Tibial nerve (tissue), 4 donors: ENCODE data around the gene CMTM8. TPM values are rescaled to one million over a fixed set of nuclear protein-coding genes. Genes with fewer than 3 reads are reported as not detected.
A peak's percentile ranks its signal among the peaks of the same experiment; 100 is the strongest.

ENCODE experiments used
- DNase-seq, 2 donors: peaks; one replicate each; pipeline ENCODE4 v3.0.0-alpha.2; 2019; ENCODE audit warnings: low spot score in 2 of 2
- H3K27ac ChIP-seq, 4 donors: fragments of 200-600 bp; sonication (generic) in 3 of 4; one replicate each; pipeline ENCODE4 v1.5.1; 2017 to 2019; ENCODE audit warnings: mild to moderate bottlenecking in 1 of 4
- H3K27me3 ChIP-seq, 2 donors: fragments of 200-600 bp; sonication (generic) in 1 of 2; one replicate each; pipeline versions ENCODE4 v1.5.1 to v1.6.0; 2017 to 2019
- H3K36me3 ChIP-seq, 3 donors: fragments of 200-600 bp; sonication (generic); one replicate each; pipeline ENCODE4 v1.5.1; 2018 to 2019
- H3K4me1 ChIP-seq, 4 donors: fragments of 200-600 bp; sonication (generic) in 3 of 4; one replicate each; pipeline ENCODE4 v1.5.1; 2017 to 2019
- H3K4me3 ChIP-seq, 4 donors: fragments of 200-600 bp; sonication (generic) in 3 of 4; one replicate each; pipeline ENCODE4 v1.5.1; 2017 to 2019; ENCODE audit warnings: mild to moderate bottlenecking in 1 of 4, moderate library complexity in 1 of 4
- H3K9me3 ChIP-seq, 4 donors: fragments of 200-600 bp; sonication (generic) in 3 of 4; one replicate each; pipeline ENCODE4 v1.5.1; 2017 to 2019
- EP300 ChIP-seq, 2 donors: sonication (generic); formaldehyde crosslinking; IDR thresholded peaks; one replicate each; pipeline ENCODE4 v1.6.1; 2017; ENCODE audit warnings: antibody characterized with exemption in 2 of 2, mild to moderate bottlenecking in 1 of 2
- POLR2A ChIP-seq, 2 donors: fragments of 450-650 bp; IDR thresholded peaks; one replicate each; pipeline ENCODE4 v1.6.1; 2017; ENCODE audit warnings: antibody characterized with exemption in 2 of 2, mild to moderate bottlenecking in 2 of 2, moderate library complexity in 2 of 2
- WGBS, 2 donors: methylation state at CpG; one replicate each; pipeline ENCODE4 v1.1.5; 2018; 5-methylcytosine and 5-hydroxymethylcytosine counted together
- total RNA-seq, 4 donors: library from RNA; depleted of rRNA; stranded (reverse); fragments of >200 nt; gene quantifications; one replicate each; pipeline ENCODE4 v1.1.0, GENCODE V29; 2016
- TF ChIP-seq, protein P1 (sequence below), 5 experiments: fragments of 200-600 bp in 3 of 5; fragments of 450-650 bp in 2 of 5; sonication (generic) in 3 of 5; IDR thresholded peaks; one replicate each; pipeline ENCODE4 v1.5.1; 2016 to 2019; ENCODE audit warnings: antibody characterized with exemption in 5 of 5, mild to moderate bottlenecking in 3 of 5, moderate library complexity in 2 of 5

CMTM8 gene
- total RNA-seq, 4 donors from 2014 or later, result 2.9 to 8.4 (median 7.3) TPM

DNA sequence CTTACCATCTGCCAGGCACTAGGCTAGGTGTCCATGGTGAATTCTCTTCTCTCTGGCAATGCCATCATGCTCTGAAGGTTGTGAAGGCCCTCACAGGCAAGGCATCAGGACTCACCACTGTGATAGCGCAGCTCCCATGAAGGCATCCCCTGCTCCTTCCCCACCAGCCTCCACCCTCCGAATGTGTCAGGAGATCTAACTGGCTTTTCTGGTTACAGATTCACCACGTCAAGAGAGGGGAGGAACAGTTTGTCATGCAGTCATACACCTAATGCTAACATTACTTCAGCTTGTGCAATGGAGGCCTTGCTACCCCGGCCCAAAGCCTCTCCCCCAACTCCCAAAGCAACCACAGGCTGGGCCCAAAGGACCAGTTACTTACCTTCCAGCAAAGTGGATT lies 8.9 kb upstream of the CMTM8 start:
- no peak overlapping the region for H3K4me3 ChIP-seq
- no peaks in the 10 kb centered on the region for H3K36me3 ChIP-seq
- TF ChIP-seq EP300 (IDR thresholded peaks at IDR 0.05), result no peak
- TF ChIP-seq POLR2A (IDR thresholded peaks at IDR 0.05), result no peak
- TF ChIP-seq, protein P1, sequence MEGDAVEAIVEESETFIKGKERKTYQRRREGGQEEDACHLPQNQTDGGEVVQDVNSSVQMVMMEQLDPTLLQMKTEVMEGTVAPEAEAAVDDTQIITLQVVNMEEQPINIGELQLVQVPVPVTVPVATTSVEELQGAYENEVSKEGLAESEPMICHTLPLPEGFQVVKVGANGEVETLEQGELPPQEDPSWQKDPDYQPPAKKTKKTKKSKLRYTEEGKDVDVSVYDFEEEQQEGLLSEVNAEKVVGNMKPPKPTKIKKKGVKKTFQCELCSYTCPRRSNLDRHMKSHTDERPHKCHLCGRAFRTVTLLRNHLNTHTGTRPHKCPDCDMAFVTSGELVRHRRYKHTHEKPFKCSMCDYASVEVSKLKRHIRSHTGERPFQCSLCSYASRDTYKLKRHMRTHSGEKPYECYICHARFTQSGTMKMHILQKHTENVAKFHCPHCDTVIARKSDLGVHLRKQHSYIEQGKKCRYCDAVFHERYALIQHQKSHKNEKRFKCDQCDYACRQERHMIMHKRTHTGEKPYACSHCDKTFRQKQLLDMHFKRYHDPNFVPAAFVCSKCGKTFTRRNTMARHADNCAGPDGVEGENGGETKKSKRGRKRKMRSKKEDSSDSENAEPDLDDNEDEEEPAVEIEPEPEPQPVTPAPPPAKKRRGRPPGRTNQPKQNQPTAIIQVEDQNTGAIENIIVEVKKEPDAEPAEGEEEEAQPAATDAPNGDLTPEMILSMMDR (IDR thresholded peaks at IDR 0.05), result no peak
- H3K27me3 ChIP-seq, result no peaks in the 10 kb centered on the region
- 81 to 90% methylated on average over 4 of the region's 4 CpGs for WGBS, 2 donors
- DNase-seq, result no peak
- H3K9me3 ChIP-seq, result no peaks in the 10 kb centered on the region
- H3K4me1 ChIP-seq, result peaks cover 0 to 7% (median 0%) of the 10 kb centered on the region in 4 donors
- no peak overlapping the region for H3K27ac ChIP-seq

DNA sequence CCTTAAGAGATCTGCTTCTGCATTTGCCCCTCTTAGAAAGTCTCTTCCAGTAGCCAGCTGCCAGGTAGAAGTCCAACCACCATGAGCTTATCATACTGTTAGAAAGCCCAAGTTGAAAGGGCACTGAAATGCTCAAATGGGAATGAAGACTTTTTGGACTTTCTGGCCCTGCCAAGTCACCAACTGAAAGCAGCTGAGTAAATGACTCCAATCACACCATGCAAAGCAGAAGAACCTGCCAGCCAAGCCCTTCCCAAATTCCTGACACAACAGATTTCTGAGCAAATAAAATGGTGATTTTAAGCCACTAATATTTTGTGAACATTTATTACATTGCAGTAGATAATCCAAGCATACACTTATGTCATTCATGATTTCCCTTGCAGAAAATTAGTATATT lies 2.1 kb upstream of the CMTM8 start:
- Histone ChIP-seq H3K4me3 (no peak overlapping the region), H3K36me3 (no peaks in the 10 kb centered on the region), H3K27ac (no peak overlapping the region), H3K9me3 (peaks cover 0 to 12% (median 1%) of the 10 kb centered on the region in 4 donors), H3K4me1 (peaks cover 0 to 16% (median 6%) of the 10 kb centered on the region in 4 donors), H3K27me3 (peaks cover 0 to 17% of the 10 kb centered on the region in 2 donors)
- DNase-seq, result no peak
- TF ChIP-seq, protein P1 (IDR thresholded peaks at IDR 0.05), result no peak
- no peak for TF ChIP-seq EP300 (IDR thresholded peaks at IDR 0.05)
- TF ChIP-seq POLR2A (IDR thresholded peaks at IDR 0.05), result no peak

DNA sequence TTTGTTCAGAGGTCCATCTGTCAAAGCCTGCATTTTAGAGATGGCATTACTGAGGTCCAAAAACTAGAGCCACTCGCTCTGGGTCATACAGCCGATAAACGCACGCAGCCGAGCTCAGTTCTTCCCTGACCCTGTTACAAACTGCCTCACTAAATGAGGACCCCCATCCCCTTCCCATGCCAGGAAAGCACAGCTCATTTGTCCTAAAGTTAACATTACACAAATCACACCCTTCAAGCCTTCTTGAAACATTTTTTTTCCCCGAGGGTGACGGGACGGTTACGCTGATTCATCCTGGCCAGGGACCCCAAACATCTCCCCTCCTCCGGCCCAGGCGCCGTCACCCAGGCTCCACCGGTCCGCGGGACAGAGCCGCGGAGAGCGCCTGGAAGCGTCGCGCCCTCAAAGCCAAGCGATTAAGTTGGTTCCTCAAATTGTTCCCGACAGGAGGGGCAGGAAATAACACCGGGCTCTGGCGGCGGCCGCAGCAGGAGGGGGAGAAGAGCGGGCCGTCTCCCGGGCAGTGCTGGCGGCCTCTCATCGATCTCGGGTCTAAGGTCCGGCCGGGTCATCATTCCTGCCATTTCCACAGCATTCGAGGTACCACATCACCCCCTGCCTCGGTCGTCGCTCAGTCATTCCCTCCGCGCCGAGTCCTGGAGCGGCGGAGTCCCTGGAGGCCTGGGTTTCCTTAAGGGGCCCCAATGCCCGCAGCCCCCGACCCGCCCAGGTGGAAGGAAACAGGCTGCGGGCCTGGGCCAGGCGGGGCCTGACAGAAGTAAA lies 619 bp upstream of the CMTM8 start:
- Histone ChIP-seq H3K4me1 (peaks cover 0 to 16% (median 6%) of the 10 kb centered on the region in 4 donors), H3K9me3 (peaks cover 0 to 12% (median 1%) of the 10 kb centered on the region in 4 donors), H3K27me3 (peaks cover 0 to 17% of the 10 kb centered on the region in 2 donors), H3K36me3 (no peaks in the 10 kb centered on the region), H3K4me3 (peak overlapping the region; percentile 42 to 79 (median 62)), H3K27ac (peak overlapping the region in 3 of 4 donors; percentile 23 to 77 (median 58))
- 12 to 19% methylated on average over 23 to 36 of the region's 49 CpGs for WGBS, 2 donors
- TF ChIP-seq, protein P1 (IDR thresholded peaks at IDR 0.05), result no peak
- DNase-seq, result peak in 1 of 2 donors; percentile 34

DNA sequence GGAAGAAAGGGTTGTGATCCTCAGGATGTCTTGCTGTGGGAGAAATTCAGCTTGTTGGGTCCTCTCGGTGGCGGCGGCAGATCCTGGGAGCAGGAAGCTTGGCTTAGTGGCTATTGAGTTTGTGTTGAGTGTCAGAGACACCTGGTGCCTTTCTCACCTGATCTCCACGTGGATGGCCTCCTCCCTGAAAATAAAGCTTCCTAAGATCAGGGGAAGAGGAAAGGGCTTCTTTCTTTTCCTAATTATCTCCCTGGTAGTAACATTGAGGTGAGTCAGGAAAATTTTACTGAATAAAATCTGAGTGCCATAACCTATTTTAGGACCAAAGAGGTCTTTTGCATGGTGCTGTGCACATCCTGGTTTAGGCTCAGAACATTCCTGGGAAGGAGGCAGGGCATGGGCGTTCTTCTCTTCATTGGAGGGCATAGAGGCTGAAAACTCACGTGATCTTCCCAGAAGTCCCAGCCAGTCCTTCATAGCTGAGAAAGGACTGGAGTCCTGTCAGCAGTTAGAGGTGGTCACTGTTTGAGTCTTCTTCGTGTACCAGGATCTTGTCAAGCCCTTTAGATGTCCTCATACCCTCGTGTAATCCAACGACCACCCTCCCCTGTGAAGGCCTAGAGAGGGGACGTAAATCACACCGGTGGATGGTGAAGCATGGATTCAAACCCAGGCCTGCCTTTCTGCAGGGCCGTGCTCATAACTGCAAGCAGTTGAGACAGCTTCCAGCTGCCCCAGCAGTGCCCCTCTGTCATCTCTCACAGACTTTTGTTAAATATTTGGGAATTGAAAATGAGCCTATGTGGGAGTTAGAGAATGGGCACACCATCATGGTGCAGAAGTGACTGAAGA lies 1.1 kb downstream of the CMTM8 start:
- Histone ChIP-seq H3K27me3 (peaks cover 0 to 17% of the 10 kb centered on the region in 2 donors), H3K36me3 (no peaks in the 10 kb centered on the region), H3K4me3 (peak overlapping the region; percentile 42 to 79 (median 62)), H3K4me1 (peaks cover 0 to 16% (median 6%) of the 10 kb centered on the region in 4 donors), H3K9me3 (peaks cover 0 to 12% (median 1%) of the 10 kb centered on the region in 4 donors), H3K27ac (peak overlapping the region in 3 of 4 donors; percentile 46 to 77 (median 58))
- TF ChIP-seq, protein P1 (IDR thresholded peaks at IDR 0.05), result no peak
- TF ChIP-seq EP300 (IDR thresholded peaks at IDR 0.05) (no peak), POLR2A (IDR thresholded peaks at IDR 0.05) (no peak)
- no peak for DNase-seq
- WGBS, 2 donors, result 48 to 54% methylated on average over 11 to 12 of the region's 12 CpGs
